ELR (cell line): ENCODE results near the gene CACNG8.
"Not testable (repeated sequence)": the region's sequence is repeated elsewhere in the genome, so short reads cannot be mapped to it uniquely, and the experiment has no call there.

Experiments used
- DNase-seq: peaks from one replicate; pipeline ENCODE4 v3.0.0-alpha.2; 2015; ENCODE audit warnings: low read depth

Gene CACNG8

DNA sequence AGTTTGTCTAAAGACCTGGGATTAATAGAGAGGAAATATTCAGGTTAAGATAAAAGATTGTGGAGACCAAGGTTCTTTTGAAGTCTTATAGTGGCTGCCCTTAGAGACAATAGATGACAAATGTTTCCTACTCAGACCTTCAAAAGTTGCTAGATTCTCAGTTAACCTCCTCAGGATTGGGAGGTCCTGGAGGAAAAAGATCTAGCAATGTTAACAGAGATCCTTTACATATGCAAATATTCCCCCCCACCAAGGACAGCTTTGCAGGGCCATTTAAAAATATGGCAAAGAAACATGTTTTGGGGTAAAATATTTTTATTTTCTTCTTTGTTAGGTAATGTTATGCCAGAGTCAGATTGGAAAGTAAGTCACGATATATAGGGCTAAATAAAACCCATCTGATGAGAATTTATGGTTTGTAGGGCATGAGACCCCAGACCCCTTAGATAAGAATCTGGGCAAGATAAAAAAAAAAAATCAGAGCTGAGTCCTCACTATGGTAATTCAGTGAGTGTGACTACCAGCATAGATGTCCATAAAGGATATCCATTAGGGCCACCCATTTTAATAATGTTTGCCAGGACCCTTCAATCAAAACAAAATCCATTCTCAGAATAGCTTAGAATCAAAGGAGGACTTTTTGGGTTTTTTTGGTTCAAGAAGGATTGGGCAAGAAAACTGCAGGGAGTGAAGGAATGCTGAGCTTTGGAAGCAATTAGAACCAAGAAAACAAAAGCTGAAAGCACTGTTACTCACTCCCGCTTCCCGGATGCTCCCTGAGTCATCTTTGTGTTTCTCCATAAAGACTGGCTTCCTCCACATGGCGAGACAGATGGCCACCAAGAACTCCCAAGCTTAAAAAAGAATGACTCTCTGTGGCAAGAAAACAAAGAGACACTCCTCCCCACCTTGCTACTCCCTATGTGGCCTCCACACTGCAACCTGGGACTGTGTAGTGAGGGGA is 72.8 kb downstream of the CACNG8 start:
- peak; percentile 88 for DNase-seq

DNA sequence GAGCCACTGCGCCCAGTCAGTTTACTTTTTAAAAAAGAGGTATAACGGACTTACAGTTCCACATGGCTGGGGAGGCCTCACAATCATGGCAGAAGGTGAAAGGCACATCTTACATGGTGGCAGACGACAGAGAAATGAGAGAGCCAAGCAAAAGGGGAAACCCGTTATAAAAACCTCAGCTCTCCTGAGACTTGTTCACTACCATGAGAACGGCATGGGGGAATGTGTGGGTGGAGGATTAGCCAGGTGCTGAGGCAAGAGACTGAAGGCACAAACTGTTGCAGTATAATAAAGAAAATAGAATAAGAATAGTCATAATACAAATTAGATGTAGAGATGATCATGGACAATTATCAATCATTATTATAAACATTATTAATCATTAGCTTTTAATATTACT is 73.8 kb downstream of the CACNG8 start:
- not testable (repeated sequence) for DNase-seq
